ENCODE data around the gene NKIRAS2.

Gene NKIRAS2

DNA sequence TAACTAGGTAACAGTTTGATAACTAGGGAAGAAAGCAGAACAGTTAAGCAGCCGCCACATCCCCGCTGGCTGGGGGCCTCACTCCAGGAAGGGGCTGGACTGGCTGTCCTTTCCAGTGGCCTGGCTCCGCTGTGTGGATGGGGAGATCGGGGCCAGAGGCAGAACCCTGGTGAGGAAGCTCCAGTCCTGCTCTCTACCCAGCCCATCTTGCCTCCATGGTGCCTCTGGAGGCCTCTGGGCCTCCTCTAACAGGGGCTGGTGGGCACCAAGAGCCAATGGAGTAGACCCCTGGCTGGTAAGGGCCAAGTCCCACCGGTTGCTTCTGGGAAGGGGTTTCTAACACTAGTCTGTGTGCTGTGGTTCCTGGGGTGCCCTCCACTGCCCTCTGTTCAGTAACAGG lies 45.2 kb upstream of the NKIRAS2 start:
- H3K4me3 ChIP-seq (ENCODE audit: low read depth, low read length): no peak overlapping the region
- TF ChIP-seq CTCF (IDR thresholded peaks at IDR 0.05; ENCODE audit: borderline replicate concordance, insufficient read depth, low read depth, low read length): no peak

DNA sequence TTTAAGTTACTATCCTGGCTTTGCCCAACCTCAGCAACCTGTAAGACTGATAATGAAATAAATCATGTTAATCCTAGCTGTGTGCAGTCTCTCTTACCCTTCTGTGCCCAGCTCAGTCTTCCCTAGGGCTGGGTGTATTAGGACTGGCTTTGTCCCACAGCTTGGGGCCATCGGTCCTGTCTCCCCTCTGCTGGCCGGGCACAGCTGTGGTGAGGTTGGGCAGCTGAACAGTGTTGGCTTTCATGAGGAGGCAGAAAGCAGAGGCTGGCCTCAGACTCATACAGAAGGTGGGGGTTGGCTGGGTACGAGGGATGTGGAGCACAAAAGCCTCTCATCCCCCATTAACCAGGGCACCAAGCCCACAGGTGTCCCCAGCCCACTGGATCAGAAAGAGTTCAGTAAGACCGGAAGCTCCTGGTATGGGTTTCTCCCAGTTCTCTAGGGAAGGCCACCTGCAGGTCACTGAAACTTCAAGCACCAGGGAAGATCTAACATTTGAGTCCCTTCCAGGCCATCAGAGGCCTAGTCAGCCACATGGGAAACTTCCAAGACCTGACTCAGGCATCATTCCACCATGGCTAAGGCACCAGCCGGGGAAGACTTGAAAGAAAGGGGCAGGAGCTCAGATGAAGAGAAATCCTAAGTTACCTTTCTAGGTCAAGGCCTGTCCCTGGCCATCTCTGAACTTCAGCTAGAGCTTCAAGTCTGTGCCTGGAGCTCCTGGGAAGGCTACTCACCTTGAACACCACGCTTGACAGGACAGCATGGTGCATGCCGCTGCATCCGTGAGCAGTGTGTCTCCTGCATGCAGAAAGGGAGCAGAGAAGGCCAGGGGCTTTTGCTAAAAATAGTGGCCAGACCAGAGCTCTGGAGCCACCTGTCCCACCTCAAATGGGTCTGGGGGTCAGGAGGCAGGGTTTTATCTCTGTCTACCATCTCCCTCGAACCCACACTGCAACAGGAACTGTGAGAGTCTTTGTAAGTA lies 44.5 kb upstream of the NKIRAS2 start:
- TF ChIP-seq CTCF (IDR thresholded peaks at IDR 0.05; ENCODE audit: borderline replicate concordance, insufficient read depth, low read depth, low read length): no peak
- H3K4me3 ChIP-seq (ENCODE audit: low read depth, low read length): no peak overlapping the region

DNA sequence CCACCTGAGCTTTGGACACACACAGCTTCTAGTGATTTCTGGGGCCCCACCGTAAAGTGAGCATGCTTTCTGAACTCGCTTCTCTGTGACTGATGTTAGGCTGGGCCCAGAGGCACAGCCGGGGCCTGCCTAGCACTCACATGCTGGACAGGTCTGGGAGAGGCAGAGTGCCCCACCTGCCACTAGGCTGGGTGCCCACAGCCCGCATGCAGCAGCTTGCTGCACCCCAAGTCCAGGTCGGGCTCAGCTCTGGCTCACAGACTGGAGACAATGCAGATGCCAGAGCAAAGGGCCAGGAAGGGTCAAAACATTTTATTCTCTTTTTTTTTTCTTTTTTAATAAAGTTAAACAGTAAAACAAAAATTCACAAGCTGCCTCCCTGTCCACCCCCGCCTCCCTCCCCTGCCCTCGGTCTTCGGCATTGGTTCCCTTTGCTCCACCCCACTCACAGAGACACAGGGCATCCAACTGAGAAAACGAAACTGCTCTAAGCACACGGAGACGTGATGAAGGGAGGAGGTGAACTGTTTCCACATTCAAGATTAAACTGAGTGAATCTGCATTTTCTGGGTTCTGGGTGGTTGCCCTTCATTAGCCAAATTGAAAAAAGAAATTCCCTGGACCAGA lies 43.6 kb upstream of the NKIRAS2 start:
- H3K4me3 ChIP-seq (ENCODE audit: low read depth, low read length): no peak overlapping the region
- TF ChIP-seq CTCF (IDR thresholded peaks at IDR 0.05; ENCODE audit: borderline replicate concordance, insufficient read depth, low read depth, low read length): no peak

DNA sequence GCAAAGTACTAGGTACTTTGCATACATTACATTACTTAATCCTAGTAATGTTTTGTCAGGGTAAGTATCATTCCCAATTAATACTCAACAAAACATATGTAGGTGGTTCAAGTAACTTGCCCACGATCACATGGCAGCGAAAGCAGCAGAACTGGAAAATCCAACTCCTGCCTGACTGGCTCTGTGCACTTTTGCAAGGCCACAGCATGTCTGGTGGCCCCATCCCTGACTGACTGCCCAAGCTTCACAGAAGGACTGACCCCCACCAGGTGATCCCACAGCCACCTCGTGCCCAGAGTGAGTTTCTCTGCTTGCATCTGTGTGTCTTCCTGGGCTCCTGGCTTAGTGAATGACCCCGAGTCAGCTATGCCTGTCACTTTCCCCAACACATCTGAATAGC lies 41.9 kb upstream of the NKIRAS2 start:
- no peak for TF ChIP-seq CTCF (IDR thresholded peaks at IDR 0.05; ENCODE audit: borderline replicate concordance, insufficient read depth, low read depth, low read length)
- no peak overlapping the region for H3K4me3 ChIP-seq (ENCODE audit: low read depth, low read length)

DNA sequence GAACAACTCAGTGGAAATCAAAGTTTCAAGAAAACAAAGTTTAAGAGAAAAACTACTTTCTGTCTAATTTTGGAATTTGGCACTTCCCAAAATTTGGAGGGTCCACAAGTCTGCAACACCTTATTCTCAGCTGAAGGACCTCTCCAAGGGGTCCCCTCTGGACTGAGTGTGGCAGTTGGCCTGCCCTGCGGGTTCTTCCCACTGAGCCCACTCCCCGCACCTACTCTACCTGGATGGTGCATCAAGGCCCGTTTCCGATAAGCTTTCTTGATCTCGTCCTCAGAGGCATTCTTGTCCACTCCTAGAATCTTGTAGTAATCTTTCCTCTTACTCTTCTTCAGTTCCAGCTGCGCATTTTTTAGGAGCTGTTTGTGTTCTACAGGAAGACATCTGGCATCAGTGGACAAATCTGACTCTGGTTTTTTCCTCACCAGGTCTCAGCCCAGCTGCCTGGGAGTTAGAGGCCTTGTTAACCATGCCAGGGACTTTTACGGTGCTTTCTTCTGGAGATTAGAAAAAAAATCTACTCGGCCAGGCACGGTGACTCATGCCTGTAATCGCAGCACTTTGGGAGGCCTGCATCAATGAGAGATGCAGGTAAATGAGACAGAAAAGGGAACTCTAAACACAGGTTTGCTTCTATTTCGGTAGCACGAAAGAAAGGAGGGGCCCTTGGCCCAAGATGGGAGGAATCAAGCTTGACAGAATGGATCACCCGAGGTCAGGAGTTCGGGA lies 37.7 kb upstream of the NKIRAS2 start:
- TF ChIP-seq CTCF (IDR thresholded peaks at IDR 0.05; ENCODE audit: borderline replicate concordance, insufficient read depth, low read depth, low read length): no peak
- no peak overlapping the region for H3K4me3 ChIP-seq (ENCODE audit: low read depth, low read length)

DNA sequence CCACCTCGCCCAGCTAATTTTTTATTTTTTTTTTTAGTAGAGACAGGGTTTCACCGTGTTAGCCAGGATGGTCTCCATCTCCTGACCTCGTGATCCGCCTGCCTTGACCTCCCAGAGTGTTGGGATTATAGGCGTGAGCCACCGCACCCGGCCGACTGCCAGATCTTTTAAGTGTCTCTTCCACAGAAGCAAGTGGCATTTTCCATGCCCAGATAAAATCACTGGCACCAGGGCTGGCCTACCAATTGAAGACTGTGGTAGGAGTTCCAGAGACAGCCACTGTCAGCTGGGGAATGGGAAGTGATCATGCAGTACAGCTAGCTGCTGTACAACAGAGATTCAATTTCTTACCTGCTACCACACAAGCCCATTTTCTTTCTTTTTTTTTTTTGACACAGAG lies 35.4 kb upstream of the NKIRAS2 start:
- H3K4me3 ChIP-seq (ENCODE audit: low read depth, low read length): no peak overlapping the region
- no peak for TF ChIP-seq CTCF (IDR thresholded peaks at IDR 0.05; ENCODE audit: borderline replicate concordance, insufficient read depth, low read depth, low read length)

Data from GM12875 (cell line).